ENCODE data around the gene LANCL2.

LANCL2 gene

DNA sequence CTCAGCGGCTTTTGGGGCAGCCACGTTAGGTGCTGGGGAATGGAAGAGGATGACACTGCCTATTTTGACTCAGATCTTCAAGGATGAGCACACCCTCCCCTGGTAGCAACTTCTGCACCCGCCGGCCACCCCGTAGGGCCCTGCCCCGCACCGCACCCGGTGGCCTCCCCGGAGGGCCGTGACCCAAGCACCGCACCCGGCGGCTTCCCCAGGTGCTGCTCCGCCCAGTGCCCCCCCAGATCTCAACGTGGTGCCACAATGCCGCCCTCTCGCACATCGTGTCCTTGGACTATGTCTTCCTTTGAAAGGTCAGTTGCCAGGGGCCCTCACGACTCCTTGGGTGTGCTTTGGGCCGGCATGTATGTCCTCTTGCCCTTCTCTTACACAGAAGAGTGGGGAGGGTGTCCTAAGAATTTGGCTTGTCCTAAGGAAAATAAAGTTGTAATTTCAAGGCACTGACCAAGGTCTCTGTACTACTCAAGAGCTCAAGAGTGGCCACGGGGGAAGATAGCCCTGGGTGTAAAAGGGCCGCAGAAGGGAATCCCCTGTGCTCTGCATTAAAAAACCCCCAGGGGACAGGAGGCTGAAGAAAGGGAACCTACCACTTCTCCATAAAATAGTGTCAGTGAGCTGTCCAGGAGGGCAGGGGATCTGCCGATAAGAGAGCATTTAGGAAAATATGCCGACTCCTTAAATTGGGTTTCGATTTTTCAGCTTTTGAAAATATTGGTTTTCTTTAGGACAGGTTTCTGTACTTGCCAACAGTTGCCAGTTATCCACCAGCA, 1.6 kb upstream of the LANCL2 start:
- no peak overlapping the region for H3K27ac ChIP-seq (ENCODE audit: low read length)
- H3K36me3 ChIP-seq (ENCODE audit: control insufficient read depth in 1 of 2, insufficient read depth in 2 of 2, low read length in 2 of 2): peaks cover 0 to 3% of the 10 kb centered on the region in 2 donors
- H3K4me3 ChIP-seq (ENCODE audit: low read depth in 1 of 2, low read length in 2 of 2): no peak overlapping the region
- H3K27me3 ChIP-seq (ENCODE audit: low read depth, low read length): no peaks in the 10 kb centered on the region
- no peaks in the 10 kb centered on the region for H3K9me3 ChIP-seq (ENCODE audit: control insufficient read depth in 1 of 2, low read length in 2 of 2)
- H3K4me1 ChIP-seq (ENCODE audit: control insufficient read depth in 1 of 2, insufficient read depth in 2 of 2, low read length in 2 of 2): peaks cover 6 to 19% of the 10 kb centered on the region in 2 donors

DNA sequence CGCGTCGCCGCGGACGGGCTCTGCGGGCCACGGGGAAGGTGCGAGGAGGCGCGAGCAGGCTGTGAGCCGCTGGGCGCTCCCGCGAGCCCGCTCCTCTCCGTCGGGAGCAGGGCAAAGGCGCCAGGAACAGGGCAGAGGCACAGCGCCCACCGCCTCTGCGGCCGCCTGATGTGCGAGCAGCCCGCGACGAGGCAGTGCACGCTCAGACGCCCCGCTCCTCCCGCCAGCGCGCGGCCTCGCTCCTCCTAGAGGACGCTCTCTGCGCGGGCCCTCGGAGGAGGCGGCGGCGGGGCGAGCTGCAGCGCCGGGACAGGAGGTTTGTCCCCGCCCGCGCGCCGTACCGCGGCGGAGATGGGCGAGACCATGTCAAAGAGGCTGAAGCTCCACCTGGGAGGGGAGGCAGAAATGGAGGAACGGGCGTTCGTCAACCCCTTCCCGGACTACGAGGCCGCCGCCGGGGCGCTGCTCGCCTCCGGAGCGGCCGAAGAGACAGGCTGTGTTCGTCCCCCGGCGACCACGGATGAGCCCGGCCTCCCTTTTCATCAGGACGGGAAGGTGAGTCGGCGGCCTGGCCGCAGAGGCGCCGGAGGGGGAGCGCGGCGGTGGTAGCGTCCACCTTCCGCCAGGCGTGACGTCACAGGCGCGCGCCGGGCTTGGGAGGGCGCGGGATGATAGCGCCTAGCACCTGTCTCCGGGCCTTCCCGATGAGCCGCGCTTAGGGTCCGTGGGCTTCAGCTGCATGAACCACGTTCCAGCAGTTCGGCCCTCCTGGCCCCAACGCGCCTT, 731 bp downstream of the LANCL2 start:
- Histone ChIP-seq H3K4me3 (ENCODE audit: low read depth in 1 of 2, low read length in 2 of 2) (peak overlapping the region; percentile 92 to 97), H3K27ac (ENCODE audit: low read length) (peak overlapping the region; percentile 85), H3K4me1 (ENCODE audit: control insufficient read depth in 1 of 2, insufficient read depth in 2 of 2, low read length in 2 of 2) (peaks cover 6 to 19% of the 10 kb centered on the region in 2 donors), H3K36me3 (ENCODE audit: control insufficient read depth in 1 of 2, insufficient read depth in 2 of 2, low read length in 2 of 2) (peaks cover 0 to 3% of the 10 kb centered on the region in 2 donors), H3K27me3 (ENCODE audit: low read depth, low read length) (no peaks in the 10 kb centered on the region), H3K9me3 (ENCODE audit: control insufficient read depth in 1 of 2, low read length in 2 of 2) (no peaks in the 10 kb centered on the region)

DNA sequence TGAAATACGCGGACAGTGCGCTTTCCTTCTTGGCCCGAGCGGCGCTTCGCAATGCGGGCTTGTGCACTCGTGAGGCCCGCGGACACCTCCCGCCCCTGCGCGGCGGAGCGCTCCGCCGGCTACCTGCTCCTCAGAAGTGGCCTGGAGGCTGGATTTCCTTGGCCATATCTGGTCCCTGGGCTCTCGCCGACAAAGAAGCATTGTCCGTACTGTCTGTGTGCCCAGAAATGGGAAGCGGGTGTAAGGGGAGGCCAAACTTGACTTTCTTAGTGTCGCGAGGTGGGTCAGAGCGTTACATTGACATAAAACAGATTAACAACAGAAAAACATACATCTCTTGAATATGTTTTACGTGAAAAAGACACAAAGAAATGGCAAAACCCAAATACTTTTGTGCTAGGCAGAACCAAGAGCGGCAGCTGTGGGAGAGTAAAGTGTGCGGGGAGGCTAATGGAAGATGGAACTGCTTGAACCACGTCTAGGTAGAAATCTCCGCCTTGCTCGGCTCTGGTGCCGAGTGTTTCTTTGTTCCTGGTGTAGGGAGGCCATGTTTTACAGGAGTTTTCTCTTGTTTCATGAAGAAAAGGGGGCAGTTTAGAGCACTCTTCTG, 1.4 kb downstream of the LANCL2 start:
- Histone ChIP-seq H3K9me3 (ENCODE audit: control insufficient read depth in 1 of 2, low read length in 2 of 2) (no peaks in the 10 kb centered on the region), H3K27ac (ENCODE audit: low read length) (peak overlapping the region; percentile 85), H3K36me3 (ENCODE audit: control insufficient read depth in 1 of 2, insufficient read depth in 2 of 2, low read length in 2 of 2) (peaks cover 0 to 3% of the 10 kb centered on the region in 2 donors), H3K27me3 (ENCODE audit: low read depth, low read length) (no peaks in the 10 kb centered on the region), H3K4me1 (ENCODE audit: control insufficient read depth in 1 of 2, insufficient read depth in 2 of 2, low read length in 2 of 2) (peaks cover 6 to 19% of the 10 kb centered on the region in 2 donors), H3K4me3 (ENCODE audit: low read depth in 1 of 2, low read length in 2 of 2) (peak overlapping the region; percentile 92 to 97)

- H3K4me1 ChIP-seq (ENCODE audit: control insufficient read depth in 1 of 2, insufficient read depth in 2 of 2, low read length in 2 of 2): peaks cover 6 to 19% of the 10 kb centered on the region in 2 donors
- H3K4me3 ChIP-seq (ENCODE audit: low read depth in 1 of 2, low read length in 2 of 2): peak overlapping the region; percentile 92 to 97
- H3K9me3 ChIP-seq (ENCODE audit: control insufficient read depth in 1 of 2, low read length in 2 of 2): no peaks in the 10 kb centered on the region
- no peaks in the 10 kb centered on the region for H3K27me3 ChIP-seq (ENCODE audit: low read depth, low read length)
- H3K27ac ChIP-seq (ENCODE audit: low read length): peak overlapping the region; percentile 85
- peaks cover 0 to 3% of the 10 kb centered on the region in 2 donors for H3K36me3 ChIP-seq (ENCODE audit: control insufficient read depth in 1 of 2, insufficient read depth in 2 of 2, low read length in 2 of 2)
Observed at GRCh38 chr7:55367283-55367840, 2.2 kb downstream of the LANCL2 start.

DNA sequence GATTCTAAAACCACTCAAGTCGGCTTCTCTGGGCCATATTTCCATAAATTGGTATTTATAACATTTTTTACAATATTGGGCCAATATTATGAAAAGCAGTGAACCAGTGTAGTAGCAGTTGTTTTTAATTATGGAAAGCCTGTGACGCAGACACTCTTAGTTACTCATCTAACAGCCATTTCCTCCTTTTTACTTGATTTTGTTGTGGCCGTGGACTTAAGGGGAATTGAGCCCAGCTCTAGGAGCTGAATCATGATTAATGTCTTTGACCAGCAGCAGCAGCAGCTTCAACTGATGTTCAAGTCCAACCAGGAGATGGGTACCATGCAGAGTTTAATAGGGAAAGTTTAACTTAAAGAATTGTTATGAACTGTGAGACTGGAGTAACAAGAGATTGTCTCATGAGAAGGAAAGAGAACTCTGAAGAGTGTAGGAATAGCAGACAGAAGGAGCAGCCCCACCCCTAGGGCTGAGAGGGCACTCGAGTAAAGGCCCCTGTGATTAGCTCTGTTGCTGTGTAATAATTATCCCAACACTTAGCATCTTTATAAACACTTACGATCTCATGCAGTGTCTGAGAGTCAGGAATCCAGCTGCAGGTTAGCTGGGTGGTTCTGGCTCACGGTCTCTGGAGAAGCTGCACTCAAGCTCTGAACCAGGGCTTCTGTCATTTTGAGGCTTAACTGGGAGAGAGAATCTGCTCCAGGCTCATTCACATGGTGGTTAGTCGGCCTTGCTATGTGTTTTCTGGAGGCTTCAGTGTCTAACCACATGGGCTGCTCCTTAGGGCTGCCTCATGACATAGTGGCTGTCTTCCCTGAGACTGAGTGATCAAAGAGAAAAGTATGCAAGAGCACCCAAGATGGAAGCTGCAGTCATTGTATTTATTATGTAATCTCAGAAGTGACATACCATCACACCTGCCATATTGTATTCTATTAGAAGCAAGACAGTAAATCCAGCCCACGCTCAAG, 4.6 kb downstream of the LANCL2 start:
- peaks cover 0 to 3% of the 10 kb centered on the region in 2 donors for H3K36me3 ChIP-seq (ENCODE audit: control insufficient read depth in 1 of 2, insufficient read depth in 2 of 2, low read length in 2 of 2)
- no peaks in the 10 kb centered on the region for H3K27me3 ChIP-seq (ENCODE audit: low read depth, low read length)
- H3K9me3 ChIP-seq (ENCODE audit: control insufficient read depth in 1 of 2, low read length in 2 of 2): no peaks in the 10 kb centered on the region
- no peak overlapping the region for H3K27ac ChIP-seq (ENCODE audit: low read length)
- peaks cover 6 to 15% of the 10 kb centered on the region in 2 donors for H3K4me1 ChIP-seq (ENCODE audit: control insufficient read depth in 1 of 2, insufficient read depth in 2 of 2, low read length in 2 of 2)
- H3K4me3 ChIP-seq (ENCODE audit: low read depth in 1 of 2, low read length in 2 of 2): no peak overlapping the region

- Histone ChIP-seq H3K36me3 (ENCODE audit: control insufficient read depth in 1 of 2, insufficient read depth in 2 of 2, low read length in 2 of 2) (no peaks in the 10 kb centered on the region), H3K9me3 (ENCODE audit: control insufficient read depth in 1 of 2, low read length in 2 of 2) (no peaks in the 10 kb centered on the region), H3K27me3 (ENCODE audit: low read depth, low read length) (no peaks in the 10 kb centered on the region), H3K4me3 (ENCODE audit: low read depth in 1 of 2, low read length in 2 of 2) (no peak overlapping the region), H3K27ac (ENCODE audit: low read length) (no peak overlapping the region), H3K4me1 (ENCODE audit: control insufficient read depth in 1 of 2, insufficient read depth in 2 of 2, low read length in 2 of 2) (no peaks in the 10 kb centered on the region)
Observed at GRCh38 chr7:55374213-55374612, 9.1 kb downstream of the LANCL2 start.

DNA sequence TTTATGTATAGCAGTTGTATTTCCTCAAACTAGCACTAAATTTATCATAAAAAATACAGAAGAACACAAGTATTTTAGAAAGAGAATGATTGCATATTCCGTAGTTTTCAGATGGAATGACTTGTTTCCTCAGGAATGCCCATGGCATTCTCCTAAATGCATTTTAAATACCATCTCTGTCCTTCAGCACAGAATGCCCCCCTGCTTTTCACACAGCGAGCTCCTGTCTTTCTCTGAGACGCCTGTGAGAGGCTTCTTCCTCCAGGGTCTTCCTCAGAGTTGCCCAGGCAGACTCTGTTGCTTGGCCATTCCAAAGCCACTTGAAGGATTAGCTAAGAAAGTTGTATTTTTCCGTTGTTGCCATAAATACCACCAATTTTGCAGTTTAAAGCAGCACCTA, 10.1 kb downstream of the LANCL2 start:
- Histone ChIP-seq H3K36me3 (ENCODE audit: control insufficient read depth in 1 of 2, insufficient read depth in 2 of 2, low read length in 2 of 2) (no peaks in the 10 kb centered on the region), H3K27ac (ENCODE audit: low read length) (no peak overlapping the region), H3K27me3 (ENCODE audit: low read depth, low read length) (no peaks in the 10 kb centered on the region), H3K4me3 (ENCODE audit: low read depth in 1 of 2, low read length in 2 of 2) (no peak overlapping the region), H3K4me1 (ENCODE audit: control insufficient read depth in 1 of 2, insufficient read depth in 2 of 2, low read length in 2 of 2) (no peaks in the 10 kb centered on the region), H3K9me3 (ENCODE audit: control insufficient read depth in 1 of 2, low read length in 2 of 2) (no peaks in the 10 kb centered on the region)

- H3K4me1 ChIP-seq (ENCODE audit: control insufficient read depth in 1 of 2, insufficient read depth in 2 of 2, low read length in 2 of 2): no peaks in the 10 kb centered on the region
- H3K4me3 ChIP-seq (ENCODE audit: low read depth in 1 of 2, low read length in 2 of 2): no peak overlapping the region
- no peak overlapping the region for H3K27ac ChIP-seq (ENCODE audit: low read length)
- H3K9me3 ChIP-seq (ENCODE audit: control insufficient read depth in 1 of 2, low read length in 2 of 2): no peaks in the 10 kb centered on the region
- H3K27me3 ChIP-seq (ENCODE audit: low read depth, low read length): no peaks in the 10 kb centered on the region
- H3K36me3 ChIP-seq (ENCODE audit: control insufficient read depth in 1 of 2, insufficient read depth in 2 of 2, low read length in 2 of 2): no peaks in the 10 kb centered on the region
Observed at GRCh38 chr7:55377162-55377817, 12.2 kb downstream of the LANCL2 start.

DNA sequence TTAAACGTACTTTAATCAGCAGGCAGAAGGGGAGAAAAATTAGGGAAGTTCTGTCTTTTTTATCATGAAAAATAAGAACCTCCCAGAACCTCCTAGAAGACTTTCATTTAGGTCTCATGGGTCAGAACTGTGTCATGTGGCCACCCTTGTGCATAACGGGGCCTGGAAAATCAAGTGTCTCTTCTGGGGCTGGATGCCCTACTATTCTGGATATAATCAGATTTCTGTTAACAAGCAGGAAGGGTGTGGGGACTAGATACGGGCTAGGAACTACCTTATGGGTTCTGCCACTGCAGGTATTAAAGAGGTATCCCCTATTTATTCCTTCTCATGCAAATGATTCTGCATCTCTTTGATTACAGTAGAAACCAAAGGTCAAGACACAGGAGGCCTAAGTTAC, 14.1 kb downstream of the LANCL2 start:
- H3K36me3 ChIP-seq (ENCODE audit: control insufficient read depth in 1 of 2, insufficient read depth in 2 of 2, low read length in 2 of 2): no peaks in the 10 kb centered on the region
- no peaks in the 10 kb centered on the region for H3K9me3 ChIP-seq (ENCODE audit: control insufficient read depth in 1 of 2, low read length in 2 of 2)
- no peaks in the 10 kb centered on the region for H3K27me3 ChIP-seq (ENCODE audit: low read depth, low read length)
- no peaks in the 10 kb centered on the region for H3K4me1 ChIP-seq (ENCODE audit: control insufficient read depth in 1 of 2, insufficient read depth in 2 of 2, low read length in 2 of 2)
- H3K27ac ChIP-seq (ENCODE audit: low read length): no peak overlapping the region
- H3K4me3 ChIP-seq (ENCODE audit: low read depth in 1 of 2, low read length in 2 of 2): no peak overlapping the region

GRCh38 chr7:55381189-55381588, 16.1 kb downstream of the LANCL2 start:
- no peaks in the 10 kb centered on the region for H3K27me3 ChIP-seq (ENCODE audit: low read depth, low read length)
- H3K36me3 ChIP-seq (ENCODE audit: control insufficient read depth in 1 of 2, insufficient read depth in 2 of 2, low read length in 2 of 2): no peaks in the 10 kb centered on the region
- H3K4me3 ChIP-seq (ENCODE audit: low read depth in 1 of 2, low read length in 2 of 2): no peak overlapping the region
- H3K9me3 ChIP-seq (ENCODE audit: control insufficient read depth in 1 of 2, low read length in 2 of 2): peaks cover 0 to under 1% of the 10 kb centered on the region in 2 donors
- H3K4me1 ChIP-seq (ENCODE audit: control insufficient read depth in 1 of 2, insufficient read depth in 2 of 2, low read length in 2 of 2): no peaks in the 10 kb centered on the region
- H3K27ac ChIP-seq (ENCODE audit: low read length): no peak overlapping the region

All from muscle layer of duodenum (tissue), 2 donors.